Measurements from ENCODE around the gene IQCE. TPM values are rescaled to one million over a fixed set of nuclear protein-coding genes. Genes with fewer than 3 reads are reported as not detected.
A peak's percentile ranks its signal among the peaks of the same experiment; 100 is the strongest.

The IQCE gene
- total RNA-seq, 1 experiment from 2014 or later, result 35.8 TPM

DNA sequence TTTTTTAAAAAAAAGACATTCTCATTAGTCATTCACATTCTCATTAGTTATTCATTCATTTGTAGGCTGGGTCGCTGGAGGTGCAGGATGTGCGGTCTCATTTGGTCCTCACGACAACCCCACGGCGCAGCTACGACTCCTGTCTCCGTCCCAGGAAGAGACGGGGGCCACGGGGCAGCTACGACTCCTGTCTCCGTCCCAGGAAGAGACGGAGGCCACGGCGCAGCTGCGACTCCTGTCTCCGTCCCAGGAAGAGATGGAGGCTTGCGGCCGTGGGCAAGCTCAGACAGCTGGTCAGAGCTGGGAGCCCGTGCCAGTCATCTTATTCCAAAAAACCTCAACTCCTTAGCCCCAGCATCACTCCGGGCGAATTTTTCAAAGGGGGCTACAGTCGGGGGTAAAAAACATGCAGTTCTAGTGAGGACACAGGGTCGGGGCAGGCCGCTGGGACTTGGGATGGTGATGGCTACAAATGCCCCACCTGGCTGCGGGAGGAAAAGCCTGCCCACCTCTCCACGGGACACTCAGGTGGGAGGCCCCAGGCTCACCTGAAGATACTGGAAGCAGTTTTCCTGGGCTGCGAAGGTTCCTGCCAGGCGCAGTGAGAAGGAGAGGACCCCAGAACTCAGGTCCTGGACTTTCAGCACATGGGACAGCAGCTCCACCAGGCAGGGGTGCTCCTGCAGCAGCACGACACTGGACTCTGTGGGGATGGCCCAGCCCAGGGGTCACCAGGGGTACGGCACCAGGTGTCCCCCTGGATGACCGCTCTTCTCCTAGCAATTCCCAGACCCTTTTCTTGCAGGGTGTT, 11.8 kb upstream of the IQCE start:
- Histone ChIP-seq H3K9me3 (ENCODE audit: insufficient read depth, low read depth) (no peaks in the 10 kb centered on the region), H3K4me1 (replicated peaks; ENCODE audit: insufficient read depth) (no peaks in the 10 kb centered on the region), H3K36me3 (ENCODE audit: low read depth) (peaks cover 20% of the 10 kb centered on the region), H3K27me3 (ENCODE audit: insufficient read depth, low read depth) (no peaks in the 10 kb centered on the region), H3F3A (ENCODE audit: insufficient read depth, low read depth) (peaks cover 18% of the 10 kb centered on the region; the same call in 1 of the 2 replicates), H3K4me2 (no peak overlapping the region), H3K9me2 (ENCODE audit: insufficient read depth) (no peaks in the 10 kb centered on the region), H3K4me3 (no peak overlapping the region), H2AFZ (no peak overlapping the region), H3K27ac (no peak overlapping the region), H4K20me1 (ENCODE audit: insufficient read depth) (peaks cover 13% of the 10 kb centered on the region; the same call in 1 of the 2 replicates), H3K79me2 (ENCODE audit: low read depth) (no peaks in the 10 kb centered on the region)
- ChIA-PET POLR2A (ENCODE audit: unreplicated experiment) (interaction anchor here (0.6 kb wide), 1 partner anchor 25 kb away, joined by 4 read pairs; no protein-coding TSS in a partner anchor), CTCF (no interaction called here)
- no TSS peak for BruUV-seq (replicated peaks)
- no peak for DNase-seq
- no peak for TF ChIP-seq EZH2 (IDR thresholded peaks at IDR 0.05; ENCODE audit: low read depth)
- TF ChIP-seq, protein P1, sequence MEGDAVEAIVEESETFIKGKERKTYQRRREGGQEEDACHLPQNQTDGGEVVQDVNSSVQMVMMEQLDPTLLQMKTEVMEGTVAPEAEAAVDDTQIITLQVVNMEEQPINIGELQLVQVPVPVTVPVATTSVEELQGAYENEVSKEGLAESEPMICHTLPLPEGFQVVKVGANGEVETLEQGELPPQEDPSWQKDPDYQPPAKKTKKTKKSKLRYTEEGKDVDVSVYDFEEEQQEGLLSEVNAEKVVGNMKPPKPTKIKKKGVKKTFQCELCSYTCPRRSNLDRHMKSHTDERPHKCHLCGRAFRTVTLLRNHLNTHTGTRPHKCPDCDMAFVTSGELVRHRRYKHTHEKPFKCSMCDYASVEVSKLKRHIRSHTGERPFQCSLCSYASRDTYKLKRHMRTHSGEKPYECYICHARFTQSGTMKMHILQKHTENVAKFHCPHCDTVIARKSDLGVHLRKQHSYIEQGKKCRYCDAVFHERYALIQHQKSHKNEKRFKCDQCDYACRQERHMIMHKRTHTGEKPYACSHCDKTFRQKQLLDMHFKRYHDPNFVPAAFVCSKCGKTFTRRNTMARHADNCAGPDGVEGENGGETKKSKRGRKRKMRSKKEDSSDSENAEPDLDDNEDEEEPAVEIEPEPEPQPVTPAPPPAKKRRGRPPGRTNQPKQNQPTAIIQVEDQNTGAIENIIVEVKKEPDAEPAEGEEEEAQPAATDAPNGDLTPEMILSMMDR (conservative IDR thresholded peaks at IDR 0.05), result no peak
- intact Hi-C loops (cut with micrococcal nuclease; ENCODE audit: unreplicated experiment), result loop anchor here (10.0 kb wide), 1 partner anchor 1702 kb away; no protein-coding TSS in a partner anchor

DNA sequence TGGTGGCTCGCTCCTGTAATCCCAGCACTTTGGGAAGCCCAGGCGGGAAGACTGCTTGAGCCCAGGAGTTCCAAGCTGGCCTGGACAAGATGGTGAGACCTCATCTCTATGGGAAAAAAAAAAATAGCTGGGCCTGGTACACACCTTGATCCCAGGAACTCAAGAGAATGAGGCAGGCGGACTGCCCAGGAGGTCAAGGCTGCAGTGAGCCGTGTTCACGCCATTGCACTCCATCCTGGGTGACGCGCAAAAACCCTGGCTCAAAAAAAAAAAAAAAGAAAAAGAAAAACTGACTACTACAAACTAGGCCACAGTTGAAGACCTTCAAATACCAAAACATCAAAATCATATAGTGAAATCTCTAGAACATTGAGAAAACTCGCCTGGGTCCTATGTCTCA, 7.4 kb upstream of the IQCE start:
- no TSS peak for BruUV-seq (replicated peaks)
- no peak overlapping the region for H3K4me2 ChIP-seq
- peaks cover 26% of the 10 kb centered on the region for H3K79me2 ChIP-seq (ENCODE audit: low read depth)
- H3K4me3 ChIP-seq, result no peak overlapping the region
- peaks cover 27% of the 10 kb centered on the region for H4K20me1 ChIP-seq (ENCODE audit: insufficient read depth)
- H3F3A ChIP-seq (ENCODE audit: insufficient read depth, low read depth), result peaks cover 31% of the 10 kb centered on the region
- intact Hi-C loops (cut with micrococcal nuclease; ENCODE audit: unreplicated experiment), result no loop called here
- peaks cover 22% of the 10 kb centered on the region for H3K4me1 ChIP-seq (replicated peaks; ENCODE audit: insufficient read depth)
- peaks cover 15% of the 10 kb centered on the region for H3K36me3 ChIP-seq (ENCODE audit: low read depth)
- no peak overlapping the region for H3K27ac ChIP-seq
- no peaks in the 10 kb centered on the region for H3K27me3 ChIP-seq (ENCODE audit: insufficient read depth, low read depth)
- H3K9me2 ChIP-seq (ENCODE audit: insufficient read depth), result no peaks in the 10 kb centered on the region
- POLR2A ChIA-PET (ENCODE audit: unreplicated experiment), result no interaction called here
- H3K9me3 ChIP-seq (ENCODE audit: insufficient read depth, low read depth), result no peaks in the 10 kb centered on the region
- TF ChIP-seq EZH2 (IDR thresholded peaks at IDR 0.05; ENCODE audit: low read depth), result no peak
- TF ChIP-seq, protein P1 (conservative IDR thresholded peaks at IDR 0.05), result no peak
- DNase-seq, result no peak
- CTCF ChIA-PET, result interaction anchor here (0.7 kb wide), 1 partner anchor 23 kb away, joined by 6 read pairs; no protein-coding TSS in a partner anchor
- H2AFZ ChIP-seq, result no peak overlapping the region

DNA sequence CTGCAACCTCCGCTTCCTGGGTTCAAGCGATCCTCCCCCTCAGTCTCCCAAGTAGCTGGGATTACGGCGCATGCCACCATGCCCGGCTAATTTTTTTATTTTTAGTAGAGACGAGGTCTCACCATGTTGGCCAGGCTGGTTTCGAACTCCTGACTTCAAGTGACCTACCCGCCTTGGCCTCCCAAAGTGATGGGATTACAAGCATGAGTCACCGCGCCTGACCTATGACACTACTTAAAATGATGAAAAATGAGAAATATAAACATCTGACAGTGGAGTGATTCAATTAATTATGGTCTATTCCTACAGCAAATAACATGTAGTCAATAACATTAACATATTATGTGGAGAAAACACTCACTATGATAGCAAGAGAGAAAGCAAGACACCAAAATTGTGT, 5.7 kb upstream of the IQCE start:
- Histone ChIP-seq H3K27ac (no peak overlapping the region), H3K4me2 (peak overlapping the region; percentile 98)
- POLR2A ChIA-PET (ENCODE audit: unreplicated experiment), result no interaction called here

More for the DNA sequence above, 5.7 kb upstream of the IQCE start:
- intact Hi-C loops (cut with micrococcal nuclease; ENCODE audit: unreplicated experiment), result no loop called here
- Histone ChIP-seq H3K4me3 (no peak overlapping the region), H3K4me1 (replicated peaks; ENCODE audit: insufficient read depth) (peaks cover 26% of the 10 kb centered on the region), H3K79me2 (ENCODE audit: low read depth) (peaks cover 26% of the 10 kb centered on the region), H4K20me1 (ENCODE audit: insufficient read depth) (peaks cover 27% of the 10 kb centered on the region), H3K36me3 (ENCODE audit: low read depth) (peaks cover 14% of the 10 kb centered on the region), H2AFZ (no peak overlapping the region), H3F3A (ENCODE audit: insufficient read depth, low read depth) (peaks cover 39% of the 10 kb centered on the region), H3K9me3 (ENCODE audit: insufficient read depth, low read depth) (no peaks in the 10 kb centered on the region), H3K9me2 (ENCODE audit: insufficient read depth) (no peaks in the 10 kb centered on the region), H3K27me3 (ENCODE audit: insufficient read depth, low read depth) (no peaks in the 10 kb centered on the region)
- CTCF ChIA-PET, result interaction anchor here (0.7 kb wide), 1 partner anchor 169 kb away, joined by 3 read pairs; no protein-coding TSS in a partner anchor
- DNase-seq, result no peak
- BruUV-seq (replicated peaks), result no TSS peak
- TF ChIP-seq EZH2 (IDR thresholded peaks at IDR 0.05; ENCODE audit: low read depth), result no peak

Data from PC-9 (cell line).